Left lobe of liver (tissue), 2 donors: ENCODE measurements around the gene CDK8. TPM values are rescaled to one million over a fixed set of nuclear protein-coding genes. Genes with fewer than 3 reads are reported as not detected.

Experiments
- ATAC-seq: fragments of 200-7000 bp; cut with Tn5 transposase; one replicate; pipeline ENCODE4 v1.9.1; 2020; ENCODE audit warnings: mild to moderate bottlenecking, moderate library complexity
- DNase-seq: peaks from one replicate; pipeline ENCODE4 v3.0.0-alpha.2; 2020; ENCODE audit warnings: low spot score
- total RNA-seq: library from RNA; stranded (reverse); gene quantifications from one replicate; pipeline ENCODE4 v1.2.1, GENCODE V29; 2021
- donor health status: DM: no; HTN: no; CAD: no; lungs with moderate emphysema.
- donor health status: DM: no; HTN: yes; CAD: no.

Gene CDK8
- 7.4 TPM for total RNA-seq

- peak; percentile 94 for DNase-seq
- ATAC-seq: peak; percentile 90
Measured at GRCh38 chr13:26253787-26254582, at the start of gene CDK8. CDK8 (plus strand) TSS chr13:26254129; CDS start chr13:26254642, 513 bp downstream.

- peak; percentile 59 for ATAC-seq
- no peak for DNase-seq
Measured at GRCh38 chr13:26208287-26208686, 45.6 kb upstream of the CDK8 start.

GRCh38 chr13:26213345-26213744 lies 40.6 kb upstream of the CDK8 start:
- ATAC-seq: no peak
- DNase-seq: no peak

- DNase-seq (no peak), ATAC-seq (no peak)
Measured at GRCh38 chr13:26213982-26214381, 39.9 kb upstream of the CDK8 start.

- no peak for DNase-seq
- no peak for ATAC-seq
Measured at GRCh38 chr13:26216042-26216441, 37.9 kb upstream of the CDK8 start.

GRCh38 chr13:26219726-26220125 lies 34.2 kb upstream of the CDK8 start:
- DNase-seq (no peak), ATAC-seq (no peak)

- DNase-seq (no peak), ATAC-seq (no peak)
Measured at GRCh38 chr13:26220575-26220974, 33.4 kb upstream of the CDK8 start.

- peak; percentile 57 for ATAC-seq
- DNase-seq: no peak
Measured at GRCh38 chr13:26221399-26221720, 32.6 kb upstream of the CDK8 start.

- ATAC-seq: peak; percentile 96
- DNase-seq: peak; percentile 94
Measured at GRCh38 chr13:26221721-26222519, 32.0 kb upstream of the CDK8 start, which contains the start of gene RNF6. RNF6 (minus strand) TSS chr13:26222314; CDS start chr13:26219649, 2,665 bp downstream.

GRCh38 chr13:26222520-26223046 lies 31.3 kb upstream of the CDK8 start:
- DNase-seq: no peak
- peak; percentile 71 for ATAC-seq

- DNase-seq (no peak), ATAC-seq (no peak)
Measured at GRCh38 chr13:26225896-26226617, 27.9 kb upstream of the CDK8 start.

GRCh38 chr13:26227166-26227971 lies 26.6 kb upstream of the CDK8 start:
- ATAC-seq (no peak), DNase-seq (no peak)

- no peak for DNase-seq
- ATAC-seq: no peak
Measured at GRCh38 chr13:26228096-26228495, 25.8 kb upstream of the CDK8 start.

GRCh38 chr13:26229080-26229615 lies 24.8 kb upstream of the CDK8 start:
- ATAC-seq: no peak
- no peak for DNase-seq

- ATAC-seq (no peak), DNase-seq (no peak)
Measured at GRCh38 chr13:26230703-26231102, 23.2 kb upstream of the CDK8 start.

GRCh38 chr13:26236296-26236695 lies 17.6 kb upstream of the CDK8 start:
- ATAC-seq (no peak), DNase-seq (no peak)

GRCh38 chr13:26246154-26246553 lies 7.8 kb upstream of the CDK8 start:
- ATAC-seq: no peak

GRCh38 chr13:26247011-26247410 lies 6.9 kb upstream of the CDK8 start:
- DNase-seq (no peak), ATAC-seq (no peak)

More at GRCh38 chr13:26246154-26246553, 7.8 kb upstream of the CDK8 start:
- DNase-seq: no peak

- DNase-seq (no peak), ATAC-seq (no peak)
Measured at GRCh38 chr13:26247608-26248007, 6.3 kb upstream of the CDK8 start.

- no peak for DNase-seq
Measured at GRCh38 chr13:26249551-26249950, 4.4 kb upstream of the CDK8 start.

More at GRCh38 chr13:26249551-26249950, 4.4 kb upstream of the CDK8 start:
- ATAC-seq: no peak
